A673 (cell line): ENCODE measurements around the gene DIS3L2. TPM values are rescaled to one million over a fixed set of nuclear protein-coding genes. Genes with fewer than 3 reads are reported as not detected.

Source experiments
- BruUV-seq: library from RNA; stranded (reverse); fragments of 400-500 nt; replicated peaks from 2 replicates; lab custom pipeline; 2021; lab: Mats Ljungman, UMichigan
- CTCF ChIA-PET: fragments of 300-600 bp; sonication (Branson Sonifier 250); formaldehyde crosslinking; loops from one replicate; lab custom pipeline; 2022; ENCODE audit warnings: antibody characterized with exemption; lab: Charles Lee
- POLR2A ChIA-PET: fragments of 300-600 bp; sonication (Branson Sonifier 250); formaldehyde crosslinking; loops from one replicate; lab custom pipeline; 2022; ENCODE audit warnings: antibody characterized with exemption; ENCODE audit not compliant: low non-redundant PET; lab: Charles Lee
- DNase-seq: peaks from one replicate; pipeline ENCODE4 v3.0.0-alpha.2; 2015; ENCODE audit warnings: low spot score
- H3K27ac ChIP-seq: fragments of 200-600 bp; sonication (generic); 2 replicates; pipeline ENCODE4 v1.5.1; 2016; ENCODE audit warnings: mixed run types, low read depth, mild to moderate bottlenecking, mixed read lengths, antibody characterized with exemption, low read length; ENCODE audit not compliant: poor library complexity, severe bottlenecking
- H3K27me3 ChIP-seq: fragments of 200-600 bp; sonication (generic); replicated peaks from 2 replicates; pipeline ENCODE4 v1.6.1; 2017; ENCODE audit warnings: mixed run types, low read depth, mild to moderate bottlenecking, mixed read lengths, antibody characterized with exemption, low read length; ENCODE audit not compliant: insufficient read depth, poor library complexity
- H3K36me3 ChIP-seq: fragments of 200-600 bp; sonication (generic); 2 replicates; pipeline ENCODE4 v1.6.1; 2016; ENCODE audit warnings: mixed run types, mild to moderate bottlenecking, mixed read lengths, antibody characterized with exemption, low read length; ENCODE audit not compliant: insufficient read depth, poor library complexity, severe bottlenecking
- H3K4me1 ChIP-seq: fragments of 200-600 bp; sonication (generic); 2 replicates; pipeline ENCODE4 v1.6.1; 2017; ENCODE audit warnings: mixed run types, mild to moderate bottlenecking, mixed read lengths, antibody characterized with exemption, low read length; ENCODE audit not compliant: insufficient read depth, poor library complexity, severe bottlenecking
- H3K4me3 ChIP-seq: fragments of 200-600 bp; sonication (generic); 2 replicates; pipeline ENCODE4 v1.5.1; 2016; ENCODE audit warnings: low read depth, mixed run types, mild to moderate bottlenecking, mixed read lengths, low read length; ENCODE audit not compliant: poor library complexity, severe bottlenecking
- H3K9me3 ChIP-seq: fragments of 200-600 bp; sonication (generic); 2 replicates; pipeline ENCODE4 v1.6.1; 2016; ENCODE audit warnings: mixed run types, low read depth, mild to moderate bottlenecking, mixed read lengths, antibody characterized with exemption, low read length; ENCODE audit not compliant: poor library complexity, severe bottlenecking
- CTCF ChIP-seq: fragments of 300-800, 200-600 bp; sonication (generic); conservative IDR thresholded peaks from 2 replicates; pipeline ENCODE4 v1.5.1; 2017; ENCODE audit warnings: low read depth, mild to moderate bottlenecking, antibody characterized with exemption, low read length, moderate library complexity, mixed read lengths
- EZH2 ChIP-seq: fragments of 200-600 bp; sonication (generic); IDR thresholded peaks from 2 replicates; pipeline ENCODE4 v1.6.1; 2017; ENCODE audit warnings: borderline replicate concordance, low read depth, mild to moderate bottlenecking, mixed read lengths, antibody characterized with exemption, low read length; ENCODE audit not compliant: poor library complexity, severe bottlenecking
- intact Hi-C: fragments of 100-400 bp; cut with micrococcal nuclease; formaldehyde crosslinking; loops from one replicate; pipeline ENCODE4 v1.10.0; 2022; ENCODE audit not compliant: unreplicated experiment
- total RNA-seq: library from RNA; stranded (reverse); gene quantifications from 2 replicates; pipeline ENCODE4 v1.2.3, GENCODE V29; 2021

The DIS3L2 gene
- total RNA-seq, 1 experiment from 2014 or later, result 38.7 TPM

GRCh38 chr2:232097260-232097659 lies 135.7 kb downstream of the DIS3L2 start:
- no peak for TF ChIP-seq EZH2
- no peak for TF ChIP-seq CTCF
- Histone ChIP-seq H3K27me3 (no peaks in the 10 kb centered on the region), H3K4me1 (no peaks in the 10 kb centered on the region), H3K36me3 (peaks cover 2% of the 10 kb centered on the region), H3K9me3 (peaks cover under 1% of the 10 kb centered on the region), H3K27ac (no peak overlapping the region), H3K4me3 (no peak overlapping the region)
- DNase-seq, result no peak
- intact Hi-C loops, result no loop called here
- CTCF ChIA-PET, result no interaction called here
- POLR2A ChIA-PET, result no interaction called here
- no TSS peak for BruUV-seq

GRCh38 chr2:232097758-232098157 lies 136.2 kb downstream of the DIS3L2 start:
- no peaks in the 10 kb centered on the region for H3K36me3 ChIP-seq
- no peaks in the 10 kb centered on the region for H3K4me1 ChIP-seq
- no peak overlapping the region for H3K27ac ChIP-seq
- ChIA-PET POLR2A (no interaction called here), CTCF (no interaction called here)
- no peaks in the 10 kb centered on the region for H3K9me3 ChIP-seq
- DNase-seq, result no peak
- no peak for TF ChIP-seq EZH2
- BruUV-seq, result no TSS peak
- no peaks in the 10 kb centered on the region for H3K27me3 ChIP-seq
- H3K4me3 ChIP-seq, result no peak overlapping the region
- intact Hi-C loops, result no loop called here

- intact Hi-C loops, result no loop called here
Observed at GRCh38 chr2:232102380-232102779, 140.9 kb downstream of the DIS3L2 start.

More at GRCh38 chr2:232102380-232102779, 140.9 kb downstream of the DIS3L2 start:
- Histone ChIP-seq H3K27ac (no peak overlapping the region), H3K27me3 (no peaks in the 10 kb centered on the region), H3K4me3 (no peak overlapping the region), H3K4me1 (no peaks in the 10 kb centered on the region), H3K9me3 (no peaks in the 10 kb centered on the region), H3K36me3 (no peaks in the 10 kb centered on the region)
- POLR2A ChIA-PET, result no interaction called here
- DNase-seq, result no peak
- CTCF ChIA-PET, result no interaction called here
- TF ChIP-seq CTCF, result no peak
- no peak for TF ChIP-seq EZH2
- no TSS peak for BruUV-seq
